Measurements from ENCODE around the gene CCDC178.
"Not testable (repeated sequence)": the region's sequence is repeated elsewhere in the genome, so short reads cannot be mapped to it uniquely, and the experiment has no call there.

The CCDC178 gene

GRCh38 chr18:33440060-33441043 lies at the start of gene CCDC178:
TSS of gene CCDC178 (minus strand) at chr18:33440721. CDS start at chr18:33412088, 28,633 bp downstream.
- no peak for DNase-seq (ENCODE audit: low read depth)

GRCh38 chr18:33483908-33484307 lies 43.4 kb upstream of the CCDC178 start:
- DNase-seq (ENCODE audit: low read depth) = no peak

GRCh38 chr18:33472509-33472908 lies 32.0 kb upstream of the CCDC178 start:
- no peak for DNase-seq (ENCODE audit: low read depth)

GRCh38 chr18:33470216-33470615 lies 29.7 kb upstream of the CCDC178 start:
- no peak for DNase-seq (ENCODE audit: low read depth)

GRCh38 chr18:33469699-33470098 lies 29.2 kb upstream of the CCDC178 start:
- no peak for DNase-seq (ENCODE audit: low read depth)

- no peak for DNase-seq (ENCODE audit: low read depth)
Observed at GRCh38 chr18:33467531-33467930, 27.0 kb upstream of the CCDC178 start.

- no peak for DNase-seq (ENCODE audit: low read depth)
Observed at GRCh38 chr18:33466822-33467221, 26.3 kb upstream of the CCDC178 start.

GRCh38 chr18:33460681-33461080 lies 20.2 kb upstream of the CCDC178 start:
- DNase-seq (ENCODE audit: low read depth) = no peak

- DNase-seq (ENCODE audit: low read depth) = no peak
Observed at GRCh38 chr18:33459612-33460011, 19.1 kb upstream of the CCDC178 start.

- DNase-seq (ENCODE audit: low read depth) = no peak
Observed at GRCh38 chr18:33446604-33447003, 6.1 kb upstream of the CCDC178 start.

- no peak for DNase-seq (ENCODE audit: low read depth)
Observed at GRCh38 chr18:33444709-33445108, 4.2 kb upstream of the CCDC178 start.

- DNase-seq (ENCODE audit: low read depth) = no peak
Observed at GRCh38 chr18:33432857-33433256, 7.7 kb downstream of the CCDC178 start.

GRCh38 chr18:33427549-33427948 lies 13.0 kb downstream of the CCDC178 start:
- no peak for DNase-seq (ENCODE audit: low read depth)

- DNase-seq (ENCODE audit: low read depth) = no peak
Observed at GRCh38 chr18:33424266-33424946, 16.1 kb downstream of the CCDC178 start.

GRCh38 chr18:33421225-33421624 lies 19.3 kb downstream of the CCDC178 start:
- DNase-seq (ENCODE audit: low read depth) = no peak

GRCh38 chr18:33404244-33404873 lies 36.2 kb downstream of the CCDC178 start:
- DNase-seq (ENCODE audit: low read depth) = no peak

- DNase-seq (ENCODE audit: low read depth) = not testable (repeated sequence)
Observed at GRCh38 chr18:33398939-33399338, 41.6 kb downstream of the CCDC178 start.

GRCh38 chr18:33375829-33376228 lies 64.7 kb downstream of the CCDC178 start:
- no peak for DNase-seq (ENCODE audit: low read depth)

GRCh38 chr18:33372442-33372841 lies 68.1 kb downstream of the CCDC178 start:
- DNase-seq (ENCODE audit: low read depth) = no peak

GRCh38 chr18:33369711-33370449 lies 70.6 kb downstream of the CCDC178 start:
- no peak for DNase-seq (ENCODE audit: low read depth)

GRCh38 chr18:33356735-33357134 lies 83.8 kb downstream of the CCDC178 start:
- no peak for DNase-seq (ENCODE audit: low read depth)

- DNase-seq (ENCODE audit: low read depth) = no peak
Observed at GRCh38 chr18:33355756-33356155, 84.8 kb downstream of the CCDC178 start.
